ENCODE measurements around the gene CMYA5. TPM values are rescaled to one million over a fixed set of nuclear protein-coding genes. Genes with fewer than 3 reads are reported as not detected.

The CMYA5 gene
- total and polyA plus RNA-seq, 2 of the 4 experiments (the other 2 are of a cell fraction) = 0.39 to 0.90 TPM

DNA sequence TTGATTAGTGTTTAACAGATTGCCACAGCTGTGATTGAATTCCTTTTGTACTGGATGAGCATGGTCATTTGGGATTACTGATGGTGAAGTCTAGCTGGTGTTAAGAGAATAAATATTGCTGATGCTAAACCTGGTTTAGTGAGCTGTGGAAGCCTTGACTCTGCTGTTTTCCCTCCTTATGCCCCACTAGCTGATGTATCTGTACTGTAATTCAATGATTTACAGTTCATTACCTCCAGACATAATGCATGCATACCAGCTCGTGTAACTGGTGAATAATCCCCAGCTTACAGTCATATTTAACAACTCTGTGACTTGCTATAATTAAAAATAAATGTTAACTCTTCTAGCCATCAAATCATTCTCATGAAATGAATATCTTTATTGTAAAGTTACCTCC lies 1.7 kb upstream of the CMYA5 start:
- H3K4ac ChIP-seq (ENCODE audit: low read depth, low read length) = no peak overlapping the region
- H2AFZ ChIP-seq (replicated peaks; ENCODE audit: low read length, poor library complexity) = no peak overlapping the region
- H4K20me1 ChIP-seq (ENCODE audit: insufficient read depth, low read length) = no peaks in the 10 kb centered on the region
- dilution Hi-C loops (cut with HindIII; ENCODE audit: low sequenced_read_pairs, unreplicated experiment) = no loop called here
- no peaks in the 10 kb centered on the region for H3K27me3 ChIP-seq (ENCODE audit: control insufficient read depth, insufficient read depth, low read length)
- H4K8ac ChIP-seq (ENCODE audit: low read depth in 2 of 2, low read length in 2 of 2) = no peak overlapping the region
- no peak overlapping the region for H2BK120ac ChIP-seq (ENCODE audit: low read depth, low read length)
- no CpG with 5 or more reads among the region's 1 CpG for WGBS, 2 experiments (ENCODE audit: extremely low coverage in 2 of 2, insufficient read length in 1 of 2)
- H2AK9ac ChIP-seq (replicated peaks; ENCODE audit: low read depth, low read length, poor library complexity) = no peak overlapping the region
- no peak overlapping the region for H2BK15ac ChIP-seq (ENCODE audit: low read depth, low read length)
- H2BK20ac ChIP-seq (ENCODE audit: low read depth, low read length) = no peak overlapping the region
- no peaks in the 10 kb centered on the region for H3K9me3 ChIP-seq (ENCODE audit: control insufficient read depth, insufficient read depth, low read length)
- no peak for ATAC-seq (ENCODE audit: low read depth)
- ChIA-PET CTCF (no interaction called here), POLR2A (ENCODE audit: unreplicated experiment) (no interaction called here)
- no peak overlapping the region for H3K4me3 ChIP-seq (ENCODE audit: insufficient read depth, low read depth, low read length)
- H2BK5ac ChIP-seq (ENCODE audit: low read depth, low read length, poor library complexity, severe bottlenecking) = no peak overlapping the region
- TF ChIP-seq MAZ (IDR thresholded peaks at IDR 0.05; ENCODE audit: borderline replicate concordance, low read depth, low read length) = no peak
- TF ChIP-seq ELK1 (IDR thresholded peaks at IDR 0.05; ENCODE audit: borderline replicate concordance, low read depth, low read length) = no peak
- no peak for TF ChIP-seq RAD21 (IDR thresholded peaks at IDR 0.05; ENCODE audit: low read length)
- no peak for TF ChIP-seq MXI1 (IDR thresholded peaks at IDR 0.05; ENCODE audit: borderline replicate concordance, low read depth, low read length)
- no peak for TF ChIP-seq CHD1 (IDR thresholded peaks at IDR 0.05; ENCODE audit: low read depth, low read length)
- no peak for TF ChIP-seq USF2 (IDR thresholded peaks at IDR 0.05; ENCODE audit: low read depth, low read length)
- TF ChIP-seq POLR2A (IDR thresholded peaks at IDR 0.05; ENCODE audit: low read depth, low read length) = no peak
- TF ChIP-seq MAFK (IDR thresholded peaks at IDR 0.05; ENCODE audit: low read depth, low read length) = no peak
- TF ChIP-seq NFE2L2 (IDR thresholded peaks at IDR 0.05; ENCODE audit: low read depth, low read length) = no peak
- no peak for TF ChIP-seq BHLHE40 (IDR thresholded peaks at IDR 0.05; ENCODE audit: low read depth, low read length)
- TF ChIP-seq, protein P1, sequence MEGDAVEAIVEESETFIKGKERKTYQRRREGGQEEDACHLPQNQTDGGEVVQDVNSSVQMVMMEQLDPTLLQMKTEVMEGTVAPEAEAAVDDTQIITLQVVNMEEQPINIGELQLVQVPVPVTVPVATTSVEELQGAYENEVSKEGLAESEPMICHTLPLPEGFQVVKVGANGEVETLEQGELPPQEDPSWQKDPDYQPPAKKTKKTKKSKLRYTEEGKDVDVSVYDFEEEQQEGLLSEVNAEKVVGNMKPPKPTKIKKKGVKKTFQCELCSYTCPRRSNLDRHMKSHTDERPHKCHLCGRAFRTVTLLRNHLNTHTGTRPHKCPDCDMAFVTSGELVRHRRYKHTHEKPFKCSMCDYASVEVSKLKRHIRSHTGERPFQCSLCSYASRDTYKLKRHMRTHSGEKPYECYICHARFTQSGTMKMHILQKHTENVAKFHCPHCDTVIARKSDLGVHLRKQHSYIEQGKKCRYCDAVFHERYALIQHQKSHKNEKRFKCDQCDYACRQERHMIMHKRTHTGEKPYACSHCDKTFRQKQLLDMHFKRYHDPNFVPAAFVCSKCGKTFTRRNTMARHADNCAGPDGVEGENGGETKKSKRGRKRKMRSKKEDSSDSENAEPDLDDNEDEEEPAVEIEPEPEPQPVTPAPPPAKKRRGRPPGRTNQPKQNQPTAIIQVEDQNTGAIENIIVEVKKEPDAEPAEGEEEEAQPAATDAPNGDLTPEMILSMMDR (conservative IDR thresholded peaks at IDR 0.05; ENCODE audit: low read depth, low read length) = no peak
- no peak for TF ChIP-seq FOS (IDR thresholded peaks at IDR 0.05; ENCODE audit: low read depth, low read length)
- TF ChIP-seq CEBPB (IDR thresholded peaks at IDR 0.05; ENCODE audit: low read depth, low read length) = no peak
- intact Hi-C loops (cut with micrococcal nuclease) = no loop called here
- H3K14ac ChIP-seq (replicated peaks; ENCODE audit: low read depth, low read length) = no peak overlapping the region
- no TSS peak for BruUV-seq (replicated peaks)
- no peak overlapping the region for H3K27ac ChIP-seq (ENCODE audit: insufficient read depth, low read length)
- no peak overlapping the region for H4K5ac ChIP-seq (ENCODE audit: low read depth, low read length)
- no peak overlapping the region for H3K9ac ChIP-seq (ENCODE audit: low read depth, low read length)
- peaks cover 2 to 4% of the 10 kb centered on the region in 2 experiments; a peak in 1 of 4 replicates for H3K79me1 ChIP-seq (ENCODE audit: low read depth in 1 of 2, low read length in 2 of 2)
- DNase-seq = no peak
- H3K9me1 ChIP-seq (ENCODE audit: insufficient read depth, low read length) = peaks cover 3% of the 10 kb centered on the region; the same call in 1 of the 2 replicates
- no peak overlapping the region for H3K23ac ChIP-seq (ENCODE audit: low read depth, low read length)
- no peak overlapping the region for H3K18ac ChIP-seq (ENCODE audit: low read depth, low read length)
- peaks cover 3% of the 10 kb centered on the region for H3K36me3 ChIP-seq (ENCODE audit: control insufficient read depth, insufficient read depth, low read length)
- in situ Hi-C loops (cut with MboI; ENCODE audit: low sequenced_read_pairs) = no loop called here
- H3K4me2 ChIP-seq (ENCODE audit: low read depth, low read length) = no peak overlapping the region
- H3K56ac ChIP-seq (ENCODE audit: extremely low read depth, insufficient read depth, low read length) = no peak overlapping the region
- H4K91ac ChIP-seq (ENCODE audit: insufficient read depth, low read depth, low read length) = no peak overlapping the region
- no peak overlapping the region for H2AK5ac ChIP-seq (ENCODE audit: low read depth, low read length)
- peaks cover 3% of the 10 kb centered on the region; the same call in 1 of the 2 replicates for H3K4me1 ChIP-seq (ENCODE audit: control insufficient read depth, insufficient read depth, low read length)
